Left ventricle myocardium inferior (tissue), 1 donor: ENCODE results near the gene POU2F1. TPM values are rescaled to one million over a fixed set of nuclear protein-coding genes. Genes with fewer than 3 reads are reported as not detected.

ENCODE experiments used
- DNase-seq: peaks from one replicate; pipeline ENCODE4 v3.0.0-alpha.2; 2020
- H3K27ac ChIP-seq: fragments of 200-600 bp; replicated peaks from 2 replicates; pipeline ENCODE4 v1.8.0; 2021
- H3K27me3 ChIP-seq: fragments of 200-600 bp; 2 replicates; pipeline ENCODE4 v1.8.0; 2021; ENCODE audit warnings: low read depth
- H3K36me3 ChIP-seq: fragments of 200-600 bp; 2 replicates; pipeline ENCODE4 v1.8.0; 2021
- H3K4me1 ChIP-seq: fragments of 200-600 bp; 2 replicates; pipeline ENCODE4 v1.8.0; 2021
- H3K4me3 ChIP-seq: fragments of 200-600 bp; 2 replicates; pipeline ENCODE4 v1.8.0; 2021; ENCODE audit warnings: mild to moderate bottlenecking, moderate library complexity
- H3K9me3 ChIP-seq: fragments of 200-600 bp; replicated peaks from 2 replicates; pipeline ENCODE4 v1.8.0; 2021
- intact Hi-C: fragments of 100-400 bp; cut with micrococcal nuclease; formaldehyde crosslinking; loops from one replicate; pipeline ENCODE4 v1.11.0; 2022
- total RNA-seq: library from RNA; stranded (reverse); fragmentation: NEBNext Ultra II Directional; extraction: Animal tissue kit (Norgen Biotek cat#: 25700); gene quantifications from one replicate; pipeline ENCODE4 v1.2.1, GENCODE V29; 2021
- TF ChIP-seq, protein P1 (sequence below): fragments of 200-600 bp; IDR thresholded peaks from 2 replicates; pipeline ENCODE4 v1.8.0; 2021; ENCODE audit warnings: antibody characterized with exemption, mild to moderate bottlenecking, borderline replicate concordance
- donor health status: DM: no; HTN: yes; CAD: no; lungs with severe emphysema.

POU2F1 gene
- total RNA-seq, 1 donor from 2014 or later, result 7.5 TPM

DNA sequence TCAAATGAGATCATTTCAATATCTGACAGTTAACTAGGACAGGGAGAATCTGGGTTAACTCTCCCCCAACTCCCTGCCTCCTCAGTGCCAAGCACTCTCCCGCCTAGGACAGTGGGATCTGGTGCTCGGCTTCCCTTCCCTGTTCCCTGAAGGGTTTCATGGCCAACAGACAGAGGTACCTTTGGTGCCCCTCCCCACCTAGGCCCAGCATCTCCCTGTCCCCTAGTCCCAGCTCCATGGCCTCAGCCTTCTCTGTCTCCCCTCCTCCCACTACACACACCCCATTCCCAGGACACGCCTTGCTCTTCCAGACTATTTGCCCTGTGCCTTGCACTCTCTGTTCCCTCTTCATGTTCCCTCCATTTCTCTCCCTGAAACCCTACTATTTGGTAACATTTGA is 220.5 kb downstream of the POU2F1 start:
- Histone ChIP-seq H3K27ac (no peak overlapping the region), H3K9me3 (no peaks in the 10 kb centered on the region), H3K36me3 (no peaks in the 10 kb centered on the region), H3K4me3 (no peak overlapping the region), H3K4me1 (peaks cover 12% of the 10 kb centered on the region), H3K27me3 (peaks cover 35% of the 10 kb centered on the region)
- no peak for DNase-seq
- TF ChIP-seq, protein P1, sequence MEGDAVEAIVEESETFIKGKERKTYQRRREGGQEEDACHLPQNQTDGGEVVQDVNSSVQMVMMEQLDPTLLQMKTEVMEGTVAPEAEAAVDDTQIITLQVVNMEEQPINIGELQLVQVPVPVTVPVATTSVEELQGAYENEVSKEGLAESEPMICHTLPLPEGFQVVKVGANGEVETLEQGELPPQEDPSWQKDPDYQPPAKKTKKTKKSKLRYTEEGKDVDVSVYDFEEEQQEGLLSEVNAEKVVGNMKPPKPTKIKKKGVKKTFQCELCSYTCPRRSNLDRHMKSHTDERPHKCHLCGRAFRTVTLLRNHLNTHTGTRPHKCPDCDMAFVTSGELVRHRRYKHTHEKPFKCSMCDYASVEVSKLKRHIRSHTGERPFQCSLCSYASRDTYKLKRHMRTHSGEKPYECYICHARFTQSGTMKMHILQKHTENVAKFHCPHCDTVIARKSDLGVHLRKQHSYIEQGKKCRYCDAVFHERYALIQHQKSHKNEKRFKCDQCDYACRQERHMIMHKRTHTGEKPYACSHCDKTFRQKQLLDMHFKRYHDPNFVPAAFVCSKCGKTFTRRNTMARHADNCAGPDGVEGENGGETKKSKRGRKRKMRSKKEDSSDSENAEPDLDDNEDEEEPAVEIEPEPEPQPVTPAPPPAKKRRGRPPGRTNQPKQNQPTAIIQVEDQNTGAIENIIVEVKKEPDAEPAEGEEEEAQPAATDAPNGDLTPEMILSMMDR, result no peak
- intact Hi-C loops, result loop anchor here (5.0 kb wide), 1 partner anchor 374 kb away; no protein-coding TSS in a partner anchor

DNA sequence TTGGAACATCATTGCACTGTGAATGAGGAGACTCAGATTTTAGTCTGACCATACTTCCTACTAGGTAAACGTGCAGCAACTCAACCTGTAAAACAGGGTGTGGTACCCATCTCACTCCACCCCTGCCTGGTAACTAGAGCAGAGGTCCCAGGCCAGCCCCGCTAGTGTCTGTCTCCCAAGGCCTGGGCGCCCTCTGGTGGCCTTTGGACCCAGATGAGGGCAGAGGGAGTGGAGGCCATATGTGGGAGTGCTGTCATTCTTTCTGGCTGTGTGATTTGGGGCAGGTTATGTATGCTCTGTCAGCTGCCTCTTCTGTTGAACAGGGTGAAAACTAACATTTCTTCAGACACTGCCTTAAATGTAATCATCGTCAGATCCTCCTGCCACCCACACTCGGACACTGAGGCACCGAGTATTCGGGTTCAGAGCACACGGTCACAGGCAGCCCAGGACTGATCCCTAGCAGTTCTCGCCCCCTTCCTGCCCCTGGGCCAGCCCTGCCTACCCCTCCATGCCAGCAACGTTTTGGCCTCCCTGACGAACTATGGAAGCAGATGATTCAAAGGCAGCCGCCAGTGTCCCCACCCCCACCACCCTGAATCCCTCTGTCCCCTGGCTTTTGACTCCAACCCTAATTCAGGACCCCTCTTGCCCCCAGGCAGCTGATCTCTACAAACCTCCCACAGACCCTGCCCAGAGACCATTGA is 221.6 kb downstream of the POU2F1 start:
- Histone ChIP-seq H3K36me3 (no peaks in the 10 kb centered on the region), H3K9me3 (no peaks in the 10 kb centered on the region), H3K27ac (no peak overlapping the region), H3K27me3 (peaks cover 36% of the 10 kb centered on the region), H3K4me1 (peaks cover 12% of the 10 kb centered on the region), H3K4me3 (no peak overlapping the region)
- TF ChIP-seq, protein P1, result peak; percentile 91
- DNase-seq, result peak; percentile 85
- intact Hi-C loops, result loop anchor here (5.0 kb wide), 1 partner anchor 375 kb away; no protein-coding TSS in a partner anchor

DNA sequence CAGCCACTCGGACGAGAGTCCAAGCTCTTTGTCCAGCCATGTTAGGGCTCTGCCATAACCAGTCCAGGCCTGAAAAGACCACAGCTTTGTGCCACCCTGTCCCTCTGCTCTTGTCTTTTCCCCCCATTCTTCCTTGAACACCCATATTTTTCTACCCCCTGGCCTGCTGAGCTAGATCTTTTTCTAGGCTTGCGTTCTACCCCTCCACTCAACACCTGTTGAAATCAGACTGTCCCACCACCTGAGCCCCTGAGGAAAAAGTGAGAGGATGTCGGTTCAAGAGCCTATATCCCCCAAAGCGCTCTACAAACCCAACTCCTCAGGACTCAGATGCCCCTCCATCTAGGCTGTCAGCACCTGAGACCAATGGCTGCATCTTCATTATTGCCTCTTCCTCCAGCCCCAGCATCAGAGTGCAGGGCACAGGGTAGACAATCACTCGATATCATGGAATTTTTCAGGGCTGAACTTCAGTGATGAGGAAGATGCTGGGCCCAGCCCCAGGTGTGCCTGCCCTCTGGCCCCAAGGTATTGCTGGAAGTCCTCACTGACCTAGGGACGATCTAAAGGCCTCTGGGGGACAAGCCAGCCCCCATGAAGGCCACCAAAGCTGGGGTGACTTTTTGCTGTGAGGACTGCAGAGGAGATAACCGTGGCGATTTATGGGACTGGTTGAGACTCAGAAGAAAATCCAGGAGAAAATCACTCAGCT is 222.3 kb downstream of the POU2F1 start:
- Histone ChIP-seq H3K4me1 (peaks cover 12% of the 10 kb centered on the region), H3K4me3 (no peak overlapping the region), H3K9me3 (no peaks in the 10 kb centered on the region), H3K27ac (no peak overlapping the region), H3K36me3 (no peaks in the 10 kb centered on the region), H3K27me3 (peaks cover 33% of the 10 kb centered on the region)
- no peak for DNase-seq
- intact Hi-C loops, result loop anchor here (5.0 kb wide), 1 partner anchor 376 kb away; no protein-coding TSS in a partner anchor
- TF ChIP-seq, protein P1, result no peak

DNA sequence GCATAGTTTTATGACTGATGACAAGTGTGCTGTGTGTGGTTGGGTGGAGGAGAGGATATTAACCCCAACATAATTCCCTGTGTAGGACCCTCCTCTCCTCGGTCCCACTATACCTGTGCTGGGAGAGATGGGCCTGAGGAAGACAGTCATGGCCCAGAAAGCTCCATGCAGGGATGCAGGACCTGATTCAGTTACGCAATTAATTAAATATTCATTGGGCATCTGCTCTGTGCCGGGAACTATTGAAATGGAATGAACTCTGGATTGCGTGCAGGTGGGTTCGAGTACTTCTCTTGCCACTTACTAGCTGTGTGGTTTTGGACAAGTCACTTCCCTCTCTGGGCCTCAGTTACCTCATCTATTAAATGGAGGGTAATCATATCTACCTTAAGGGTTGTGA is 223.1 kb downstream of the POU2F1 start:
- Histone ChIP-seq H3K4me1 (peaks cover 12% of the 10 kb centered on the region), H3K36me3 (no peaks in the 10 kb centered on the region), H3K9me3 (no peaks in the 10 kb centered on the region), H3K4me3 (no peak overlapping the region), H3K27ac (no peak overlapping the region), H3K27me3 (peaks cover 26% of the 10 kb centered on the region)
- no peak for DNase-seq
- TF ChIP-seq, protein P1, result no peak
- intact Hi-C loops, result loop anchor here (5.0 kb wide), 1 partner anchor 376 kb away; no protein-coding TSS in a partner anchor

- H3K4me3 ChIP-seq, result no peak overlapping the region
- H3K4me1 ChIP-seq, result peaks cover 1% of the 10 kb centered on the region
- H3K27ac ChIP-seq, result no peak overlapping the region
- peaks cover 23% of the 10 kb centered on the region for H3K27me3 ChIP-seq
- H3K9me3 ChIP-seq, result no peaks in the 10 kb centered on the region
- no peak for DNase-seq
- H3K36me3 ChIP-seq, result no peaks in the 10 kb centered on the region
- intact Hi-C loops, result no loop called here
- TF ChIP-seq, protein P1, result no peak
Measured at GRCh38 chr1:167446966-167447365, 226.3 kb downstream of the POU2F1 start.
